HG03025 (cell line): Measurements from ENCODE around the gene ENTPD8.

Source experiments
- ATAC-seq: cut with Tn5 transposase; IDR thresholded peaks from one replicate; pipeline ENCODE4 v1.9.1; 2021; ENCODE audit warnings: mild to moderate bottlenecking, moderate library complexity; ENCODE audit not compliant: unreplicated experiment, low FRiP score

Gene ENTPD8

DNA sequence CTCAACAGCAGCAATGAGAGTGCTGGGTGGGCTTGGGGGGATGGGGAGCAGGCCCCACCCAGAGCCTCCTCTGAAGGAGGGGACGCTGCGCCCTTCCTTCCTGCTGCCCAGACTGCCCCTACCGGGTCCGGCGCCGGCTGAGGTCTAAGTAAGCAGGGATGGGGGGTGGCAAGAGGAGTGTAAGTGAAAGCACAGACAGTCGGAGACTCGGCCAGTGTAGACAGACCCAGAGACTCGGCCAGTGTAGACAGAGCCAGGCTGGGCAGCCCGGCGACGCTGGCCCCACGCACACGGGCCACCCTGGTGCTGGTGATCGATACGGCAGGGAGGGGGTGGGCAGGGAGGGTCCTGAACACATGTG, 7.4 kb upstream of the ENTPD8 start:
- ATAC-seq, result no peak

DNA sequence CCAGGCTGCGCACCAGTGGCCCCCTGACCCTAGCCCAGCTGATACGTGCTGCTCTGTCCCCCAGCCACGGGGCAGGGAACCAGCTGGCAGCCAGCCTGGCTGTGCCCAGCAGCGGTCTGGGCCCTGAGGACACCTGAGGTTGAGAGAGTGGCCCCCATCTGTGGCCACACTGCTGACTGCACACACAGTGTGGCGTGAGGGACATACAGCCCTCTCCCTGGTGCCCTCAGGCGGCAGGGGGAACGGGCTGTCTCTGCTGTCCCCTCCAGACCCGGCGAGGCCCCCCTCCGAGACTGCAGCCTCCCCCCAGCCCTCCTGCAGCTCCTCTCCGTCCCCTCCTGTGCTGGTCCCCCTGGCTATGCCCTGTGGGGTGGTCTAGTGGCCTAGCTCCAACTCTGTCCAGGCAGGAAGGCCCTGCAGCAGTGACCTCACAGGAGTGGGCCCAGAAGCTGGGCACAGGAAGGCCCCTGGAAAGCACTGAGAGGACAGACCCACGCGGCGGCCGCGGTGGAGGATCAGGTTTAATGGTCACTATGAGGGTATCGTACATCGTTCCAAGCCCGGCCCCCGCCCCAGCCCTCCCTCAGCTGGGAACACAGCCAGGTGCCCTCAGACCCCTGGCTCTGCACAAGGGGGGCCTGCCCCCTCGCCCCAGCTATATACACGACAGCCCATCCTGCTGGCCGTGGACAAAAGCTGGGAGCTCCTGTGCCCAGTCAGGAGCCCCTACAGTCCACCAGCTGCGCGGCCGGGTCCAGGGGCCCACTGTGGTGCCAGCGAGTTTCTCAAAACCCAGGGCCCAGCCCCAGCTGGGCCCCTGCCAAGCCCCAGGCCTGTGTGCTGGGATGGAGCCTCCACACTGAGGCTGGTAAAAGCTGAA, 6.8 kb upstream of the ENTPD8 start:
- no peak for ATAC-seq

DNA sequence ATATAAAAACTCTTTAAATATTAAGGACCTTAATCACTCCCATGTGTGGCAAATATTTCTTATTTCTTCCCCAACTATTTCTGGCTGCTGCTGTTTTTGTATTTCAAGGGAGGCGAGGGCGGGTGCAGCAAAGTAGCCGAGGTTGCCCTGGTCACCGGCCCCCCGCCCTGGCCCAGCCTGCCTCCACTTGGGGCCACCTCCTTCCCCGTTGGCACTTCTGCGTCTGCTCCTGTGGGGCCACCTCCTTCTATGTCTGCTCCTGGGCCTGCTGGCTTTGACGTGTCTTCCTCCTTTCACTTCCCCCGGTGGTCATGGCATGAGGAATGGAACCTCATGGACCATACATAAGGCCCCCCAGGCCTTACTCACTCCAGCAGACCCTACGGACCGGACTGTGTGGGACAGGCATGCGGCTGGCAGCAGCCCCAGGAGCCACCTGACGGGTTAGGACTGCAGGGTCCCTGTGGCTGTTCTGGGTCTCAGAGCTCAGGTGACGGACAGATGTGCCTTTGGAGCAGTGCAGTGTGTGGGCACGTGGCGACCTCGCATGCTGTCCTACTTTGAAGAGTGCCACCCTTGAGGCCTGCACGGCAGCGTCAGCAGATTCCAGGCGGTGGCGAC, 5.8 kb upstream of the ENTPD8 start:
- ATAC-seq, result no peak

DNA sequence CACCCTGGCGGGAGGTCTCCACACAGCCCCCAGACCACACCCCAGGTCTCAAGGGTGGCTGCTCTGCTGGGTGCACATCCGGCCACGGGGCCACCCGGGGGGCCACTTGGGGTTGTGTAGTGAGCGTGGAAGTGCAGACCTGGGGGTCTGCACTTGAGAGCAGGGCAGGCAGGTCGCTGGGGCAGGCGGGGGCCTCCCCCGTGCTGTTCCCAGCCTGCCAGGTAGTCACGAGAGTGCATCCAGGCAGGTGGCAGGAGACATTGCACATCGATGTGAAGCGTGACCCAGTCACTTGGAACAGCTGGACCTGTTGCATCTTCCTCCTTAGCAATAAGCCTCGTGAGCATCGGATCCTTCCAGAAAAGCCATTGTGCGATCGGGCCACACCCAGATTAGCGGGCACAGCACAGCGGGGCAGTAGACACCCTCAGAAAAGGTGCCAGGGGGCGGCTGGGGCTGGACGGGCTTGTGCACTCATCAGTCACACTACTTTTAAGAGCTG, 4.8 kb upstream of the ENTPD8 start:
- ATAC-seq, result no peak

DNA sequence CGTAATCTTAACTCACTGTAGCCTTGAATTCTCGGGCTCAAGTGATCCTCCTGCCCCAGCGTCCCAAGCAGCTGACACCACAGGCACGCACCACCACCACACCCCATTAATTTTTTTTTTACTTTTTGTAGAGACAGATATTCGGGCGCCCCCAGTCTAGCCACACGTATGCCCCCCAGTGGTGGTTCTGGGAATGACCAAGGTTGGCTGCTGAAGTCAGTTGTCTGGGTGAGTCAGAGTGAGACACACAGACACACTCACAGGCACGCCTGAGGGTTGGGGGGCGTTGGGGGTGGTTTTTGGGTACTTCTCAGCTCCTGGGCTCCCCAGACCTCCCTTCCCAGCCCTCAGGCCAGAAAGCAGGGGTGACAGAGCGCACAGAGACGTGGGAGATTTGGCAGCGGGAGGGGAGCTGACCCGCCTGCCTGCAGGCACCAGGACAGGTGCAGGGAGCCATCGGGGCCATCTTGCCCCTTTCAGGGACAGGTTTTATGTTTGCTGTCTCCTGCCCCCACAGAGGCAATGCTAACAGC, 4.2 kb upstream of the ENTPD8 start:
- no peak for ATAC-seq

DNA sequence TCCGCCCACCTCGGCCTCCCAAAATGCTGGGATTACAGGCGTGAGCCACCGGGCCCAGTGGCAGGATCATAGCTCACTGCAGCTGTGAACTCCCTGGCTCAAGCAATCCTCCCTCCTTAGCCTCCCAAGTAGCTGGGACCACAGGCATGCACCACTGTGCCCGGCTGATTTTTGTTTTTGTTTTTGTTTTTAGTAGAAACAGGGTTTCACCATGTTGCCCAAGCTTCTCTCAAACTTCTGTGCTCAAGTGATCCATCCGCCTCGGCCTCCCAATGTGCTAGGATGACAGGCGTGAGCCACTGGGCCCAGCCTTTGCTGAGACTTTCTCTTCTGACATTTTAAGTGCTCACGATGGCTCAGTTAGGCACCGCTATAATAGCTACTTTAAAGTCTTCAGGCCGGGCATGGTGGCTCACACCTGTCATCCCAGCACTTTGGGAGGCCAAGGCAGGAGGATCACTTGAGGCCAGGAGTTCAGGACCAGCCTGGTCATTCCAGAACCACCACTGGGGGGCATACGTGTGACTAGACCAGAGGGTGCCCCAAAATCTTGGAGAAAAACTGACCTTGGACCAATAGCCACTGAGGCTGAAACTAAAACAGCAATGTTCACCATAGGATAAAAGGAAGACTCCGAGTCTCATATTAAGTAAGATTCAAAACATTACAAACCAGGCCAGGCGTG, 3.1 kb upstream of the ENTPD8 start:
- ATAC-seq, result no peak

DNA sequence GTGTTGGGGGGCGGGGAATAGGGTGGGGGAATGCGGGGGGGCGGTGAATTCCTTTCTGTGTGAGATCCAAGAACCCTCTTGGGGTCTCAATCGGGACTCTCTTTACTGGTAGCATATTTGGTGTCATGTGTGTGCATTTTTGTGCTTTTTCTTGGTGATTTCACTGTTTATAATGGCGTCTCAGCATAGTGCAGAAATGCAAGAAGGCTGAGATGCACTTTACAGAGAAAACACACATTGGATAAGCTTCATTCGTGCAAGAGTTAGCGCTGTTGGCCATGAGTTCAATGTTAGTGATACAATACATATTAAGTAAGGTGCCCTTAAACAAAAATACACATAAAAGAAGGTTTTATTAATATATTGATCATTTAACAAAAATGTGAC, 771 bp upstream of the ENTPD8 start:
- no peak for ATAC-seq

DNA sequence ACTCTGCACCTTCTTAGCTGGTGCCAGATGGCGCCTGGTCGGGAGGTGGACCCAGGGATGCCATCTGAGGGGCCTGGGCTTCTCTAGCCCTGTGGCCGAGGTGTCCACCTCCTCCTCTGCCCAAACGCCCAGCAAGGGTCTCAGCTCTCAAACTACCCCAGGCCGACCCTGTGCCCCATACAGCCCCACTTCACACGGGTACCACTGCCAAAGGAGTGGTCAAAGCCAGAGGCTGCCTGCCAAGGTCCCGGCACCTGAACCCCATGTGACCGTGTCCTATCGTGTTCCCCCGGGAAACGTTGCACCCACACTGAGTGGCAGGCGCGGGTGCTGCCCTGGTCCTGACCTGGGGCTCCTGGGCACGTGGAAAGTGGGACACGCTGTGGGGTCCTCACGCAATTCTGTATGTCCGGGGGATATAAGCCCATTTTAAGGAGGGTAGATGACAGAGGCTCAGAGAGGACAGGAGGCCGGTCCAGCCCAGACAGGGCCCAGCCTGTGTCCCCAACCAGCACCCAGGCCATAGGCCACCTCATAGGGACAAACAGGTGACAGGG, 1.9 kb downstream of the ENTPD8 start:
- no peak for ATAC-seq

DNA sequence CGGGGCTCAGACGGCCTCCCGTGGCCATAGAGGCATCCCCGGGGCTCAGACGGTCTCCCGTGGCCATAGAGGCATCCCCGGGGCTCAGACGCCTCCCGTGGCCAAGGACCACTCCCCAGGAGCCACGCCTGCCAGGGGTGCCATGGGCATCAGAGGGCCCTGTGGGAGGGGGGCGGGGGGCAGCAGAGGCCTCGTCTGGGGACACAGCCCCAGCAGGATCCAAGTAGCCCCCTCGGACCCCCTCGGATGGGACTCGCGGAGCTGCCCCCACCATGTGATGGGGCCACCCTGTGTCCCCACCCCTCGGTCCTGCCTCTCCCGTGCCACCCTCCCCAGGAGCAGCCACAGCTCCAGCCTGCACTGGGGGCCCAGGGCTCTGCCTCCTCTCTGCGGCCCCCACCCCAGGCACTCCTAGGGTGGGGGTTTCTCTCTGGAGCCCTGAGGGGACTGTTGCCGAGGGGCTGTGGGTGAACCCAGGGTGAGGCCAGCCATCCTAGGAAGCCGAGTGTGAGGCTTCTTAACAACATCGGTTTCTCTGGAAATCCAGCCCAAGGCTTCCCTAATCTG, 2.5 kb downstream of the ENTPD8 start:
- no peak for ATAC-seq

DNA sequence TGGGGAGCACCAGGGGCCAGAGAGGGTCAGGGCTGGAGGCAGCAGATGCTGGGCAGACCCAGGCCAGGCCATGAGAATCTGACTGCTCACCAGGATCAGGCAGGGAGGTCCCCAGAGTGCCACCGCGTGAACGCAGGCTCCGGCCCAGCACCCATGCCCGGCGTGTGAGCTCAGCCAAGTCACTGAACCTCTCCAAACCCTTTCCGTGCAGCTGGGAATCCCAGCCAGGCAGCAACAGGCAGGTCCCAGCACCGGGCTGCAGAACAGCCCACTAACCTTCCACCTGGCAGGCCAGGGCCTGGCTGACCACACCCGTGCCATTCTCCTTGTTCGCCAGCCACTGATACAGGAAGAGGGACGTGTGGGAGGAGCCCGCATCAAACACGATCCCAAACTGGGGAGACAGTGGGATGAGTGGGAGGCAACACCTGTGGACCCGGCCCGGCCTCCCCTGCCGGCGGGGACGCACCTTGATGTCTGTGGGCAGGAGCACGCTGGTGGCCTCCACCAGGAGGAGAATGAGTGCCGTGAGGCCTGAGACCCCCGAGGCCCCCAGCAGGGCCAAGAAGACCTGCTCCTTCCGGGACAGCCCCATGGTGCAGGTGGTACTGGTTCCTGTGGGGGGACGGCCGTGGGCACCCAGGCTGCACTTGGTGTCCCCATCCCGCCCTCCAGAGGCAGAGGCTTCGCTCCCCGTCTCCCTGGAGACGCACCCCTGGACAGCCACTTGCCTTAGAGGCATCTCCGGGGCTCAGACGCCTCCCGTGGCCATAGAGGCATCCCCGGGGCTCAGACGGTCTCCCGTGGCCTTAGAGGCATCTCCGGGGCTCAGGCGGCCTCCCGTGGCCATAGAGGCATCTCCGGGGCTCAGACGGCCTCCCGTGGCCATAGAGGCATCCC, 3.2 kb downstream of the ENTPD8 start:
- no peak for ATAC-seq

DNA sequence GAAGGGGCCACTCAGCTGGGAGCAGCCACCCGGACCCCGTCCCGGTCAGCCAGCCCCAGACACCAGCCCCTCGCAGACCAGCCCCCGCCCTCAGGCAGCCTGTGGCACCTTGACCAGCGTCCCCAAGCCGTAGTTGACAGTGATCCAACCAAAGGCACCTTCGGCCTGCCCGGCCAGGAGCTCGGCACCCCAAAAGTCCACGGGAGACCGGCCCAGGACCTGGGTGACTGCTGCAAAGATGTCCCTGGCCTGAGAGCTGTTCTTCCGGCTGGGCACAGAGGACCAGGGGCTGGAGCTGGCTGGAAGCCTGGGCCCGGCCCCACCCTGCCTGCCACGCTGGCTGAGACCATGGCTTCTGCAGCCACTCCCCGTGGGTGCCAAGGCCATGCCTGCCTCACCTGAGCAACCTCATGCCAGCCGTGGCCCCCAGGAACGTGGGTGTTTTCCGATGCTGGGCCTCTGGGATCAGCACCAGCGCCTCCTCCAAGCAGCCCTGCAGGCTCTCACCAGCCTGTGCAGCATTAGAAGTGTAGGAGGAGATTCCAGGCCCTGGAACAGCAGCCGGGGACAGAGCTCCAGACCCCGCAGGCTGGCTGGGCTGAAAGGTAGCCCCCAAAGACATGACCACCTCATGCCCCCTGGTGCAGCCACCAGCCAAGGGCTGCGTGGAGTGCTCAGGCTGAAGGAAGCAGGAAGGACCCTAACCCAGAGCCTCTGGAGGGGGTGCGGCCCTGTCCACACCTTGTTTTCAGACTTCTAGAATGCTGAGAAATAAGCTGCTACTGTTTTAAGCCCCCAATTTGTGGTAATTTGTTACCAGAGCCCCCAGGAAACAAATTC, 4.2 kb downstream of the ENTPD8 start:
- no peak for ATAC-seq

DNA sequence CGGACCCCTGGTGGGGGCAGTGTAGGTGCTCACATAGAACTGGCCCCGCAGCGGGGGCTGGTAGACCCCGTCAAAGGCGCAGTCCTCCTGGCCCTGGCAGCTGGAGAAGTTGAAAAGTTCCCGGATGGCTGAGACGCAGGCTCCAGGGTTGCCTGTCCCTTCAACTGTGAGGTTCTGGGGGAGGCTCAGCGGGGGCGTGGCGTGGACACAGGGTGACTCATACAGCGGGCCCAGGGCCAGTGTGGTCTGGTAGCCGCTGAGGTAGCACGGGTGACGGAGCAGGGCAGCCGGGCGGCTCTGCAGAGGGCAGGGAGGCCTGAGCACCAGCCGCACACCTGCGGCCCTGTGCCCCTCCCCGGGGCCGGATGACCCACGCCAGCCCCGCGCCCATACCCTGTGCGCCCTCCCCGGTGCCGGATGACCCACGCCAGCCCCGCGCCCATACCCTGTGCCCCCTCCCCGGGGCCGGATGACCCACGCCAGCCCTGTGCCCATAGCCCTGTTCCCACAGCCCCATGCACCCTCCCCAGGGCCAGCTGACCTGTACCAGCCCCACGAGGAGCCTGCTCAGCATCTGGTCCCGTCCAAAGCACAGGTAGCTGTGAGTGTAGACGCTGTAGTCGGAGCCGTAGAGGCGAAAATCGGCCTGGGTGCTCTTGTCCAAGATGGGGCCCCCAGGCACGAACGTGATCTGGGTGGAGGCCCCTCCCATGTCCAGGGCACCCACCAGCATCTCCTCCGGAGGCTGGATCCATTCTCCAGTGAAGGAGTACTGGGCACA, 5.0 kb downstream of the ENTPD8 start:
- ATAC-seq, result no peak

DNA sequence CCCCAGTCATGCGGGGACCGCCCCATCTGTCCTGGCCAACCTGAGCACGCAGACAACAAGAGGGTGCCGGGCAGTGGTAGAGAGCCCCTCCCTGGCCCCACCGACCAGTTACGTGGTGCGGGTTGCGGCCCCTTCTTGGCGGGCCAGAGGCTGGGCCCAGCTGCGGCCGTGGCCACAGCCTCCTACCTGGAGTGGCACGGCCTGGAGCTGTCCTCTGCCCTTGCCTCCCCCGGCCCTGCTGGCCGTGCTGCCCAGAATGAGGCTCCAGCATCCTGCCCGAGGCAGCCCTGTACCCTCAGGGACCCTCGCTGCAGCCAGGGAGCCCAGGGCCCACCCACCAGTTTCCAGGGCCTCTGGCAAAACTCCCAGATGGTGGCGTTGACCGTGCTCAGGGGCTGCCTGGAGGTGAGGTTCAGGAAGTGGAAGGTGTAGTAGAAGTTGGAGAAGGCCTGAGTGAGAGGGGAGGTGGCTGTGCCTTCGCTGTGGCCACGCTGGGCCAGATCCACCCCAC, 5.7 kb downstream of the ENTPD8 start:
- ATAC-seq, result no peak

DNA sequence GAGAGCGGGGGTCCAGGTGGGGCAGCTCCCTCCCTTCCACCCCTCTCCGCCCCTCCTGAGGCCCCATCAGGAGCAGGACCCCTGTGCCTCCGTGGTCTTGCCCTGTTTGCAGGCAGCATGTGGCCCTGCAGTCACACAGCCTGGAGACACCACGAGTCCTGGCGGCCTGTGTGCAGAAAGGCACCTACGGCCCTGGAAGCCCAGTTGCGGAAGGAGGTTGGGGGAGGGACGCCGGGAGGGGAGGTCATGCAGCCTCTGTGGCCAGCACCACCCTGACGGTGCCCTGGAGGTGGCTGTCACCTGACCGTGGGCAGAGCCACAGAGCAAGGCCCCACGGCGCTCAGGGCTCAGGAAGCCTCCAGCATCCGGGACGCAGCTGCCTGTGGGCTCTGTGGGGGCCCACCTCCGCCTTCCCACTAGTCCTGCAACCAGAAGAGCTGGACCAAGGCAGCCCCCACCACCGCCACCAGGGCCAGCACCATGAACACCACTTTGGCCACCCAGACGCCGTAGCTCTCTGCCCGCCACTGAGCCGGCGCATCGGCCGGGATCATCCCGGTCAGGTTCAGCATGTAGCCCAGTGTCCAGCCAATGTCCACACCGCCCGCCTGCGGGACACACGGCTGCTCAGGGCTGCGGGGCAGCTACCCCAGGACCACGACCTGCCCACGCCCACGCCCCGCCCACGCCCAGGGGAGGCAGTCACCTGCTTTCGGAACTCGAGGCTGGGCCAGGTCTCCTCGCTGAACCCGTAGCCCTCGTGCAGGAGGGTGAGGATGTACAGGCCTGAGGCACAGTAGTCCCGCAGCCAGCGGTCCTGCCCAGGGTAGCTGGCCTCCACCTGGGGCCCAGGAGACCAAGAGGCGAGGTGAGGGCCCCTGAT, 6.4 kb downstream of the ENTPD8 start:
- ATAC-seq, result no peak

DNA sequence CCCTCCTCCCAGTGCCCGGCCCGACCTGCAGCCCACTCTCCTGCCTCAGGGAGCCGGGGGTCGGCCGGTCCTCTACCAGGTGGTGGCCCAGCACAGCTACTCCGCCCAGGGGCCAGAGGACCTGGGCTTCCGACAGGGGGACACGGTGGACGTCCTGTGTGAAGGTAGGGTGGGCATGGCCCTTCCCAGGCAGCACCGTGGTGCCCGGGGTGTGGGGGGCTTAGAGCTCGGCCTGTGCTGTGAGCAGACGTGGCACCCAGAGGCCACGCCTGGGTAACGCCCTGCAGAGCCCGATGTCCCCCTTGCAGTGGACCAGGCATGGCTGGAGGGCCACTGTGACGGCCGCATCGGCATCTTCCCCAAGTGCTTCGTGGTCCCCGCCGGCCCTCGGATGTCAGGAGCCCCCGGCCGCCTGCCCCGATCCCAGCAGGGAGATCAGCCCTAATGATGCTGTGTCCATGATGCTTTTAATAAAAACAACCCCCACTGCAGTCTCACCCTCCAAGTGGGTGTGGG, 7.2 kb downstream of the ENTPD8 start:
- ATAC-seq, result no peak

DNA sequence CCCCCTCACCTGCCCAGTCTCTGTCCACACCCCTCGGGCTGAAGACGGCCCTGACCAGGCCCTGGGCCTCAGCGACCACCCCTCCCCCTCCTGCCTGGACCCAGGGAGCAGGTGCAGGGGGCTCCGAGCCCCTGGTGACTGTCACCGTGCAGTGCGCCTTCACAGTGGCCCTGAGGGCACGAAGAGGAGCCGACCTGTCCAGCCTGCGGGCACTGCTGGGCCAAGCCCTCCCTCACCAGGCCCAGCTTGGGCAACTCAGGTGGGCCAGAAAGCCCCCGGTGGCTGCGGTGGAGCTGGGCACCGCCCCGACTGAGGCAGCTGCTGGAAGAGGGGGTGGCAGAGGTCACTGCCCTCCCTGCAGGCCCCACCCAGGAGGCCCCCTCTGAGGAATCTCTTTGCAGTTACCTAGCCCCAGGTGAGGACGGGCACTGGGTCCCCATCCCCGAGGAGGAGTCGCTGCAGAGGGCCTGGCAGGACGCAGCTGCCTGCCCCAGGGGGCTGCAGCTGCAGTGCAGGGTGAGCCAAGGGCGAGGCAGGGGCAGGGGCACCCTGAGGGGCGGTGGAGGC, 7.7 kb downstream of the ENTPD8 start:
- ATAC-seq, result no peak
